Mammary epithelial cell (primary cell): ENCODE data around the gene SAMHD1.

Experiments used
- EZH2 ChIP-seq: IDR thresholded peaks from 2 replicates; pipeline ENCODE4 v1.6.1; 2012; ENCODE audit warnings: low read length, inconsistent platforms, borderline replicate concordance
- TF ChIP-seq, protein P1 (sequence below), 2 donors: IDR thresholded peaks in 1 of 2; conservative IDR thresholded peaks in 1 of 2; 2 replicates each; pipeline ENCODE4 v1.5.1; 2011 to 2012; ENCODE audit warnings: inconsistent platforms in 2 of 2, low read length in 2 of 2, mild to moderate bottlenecking in 2 of 2, control low read depth in 1 of 2, low read depth in 1 of 2; ENCODE audit not compliant: insufficient read depth in 1 of 2; ENCODE audit errors: extremely low read depth in 1 of 2

DNA sequence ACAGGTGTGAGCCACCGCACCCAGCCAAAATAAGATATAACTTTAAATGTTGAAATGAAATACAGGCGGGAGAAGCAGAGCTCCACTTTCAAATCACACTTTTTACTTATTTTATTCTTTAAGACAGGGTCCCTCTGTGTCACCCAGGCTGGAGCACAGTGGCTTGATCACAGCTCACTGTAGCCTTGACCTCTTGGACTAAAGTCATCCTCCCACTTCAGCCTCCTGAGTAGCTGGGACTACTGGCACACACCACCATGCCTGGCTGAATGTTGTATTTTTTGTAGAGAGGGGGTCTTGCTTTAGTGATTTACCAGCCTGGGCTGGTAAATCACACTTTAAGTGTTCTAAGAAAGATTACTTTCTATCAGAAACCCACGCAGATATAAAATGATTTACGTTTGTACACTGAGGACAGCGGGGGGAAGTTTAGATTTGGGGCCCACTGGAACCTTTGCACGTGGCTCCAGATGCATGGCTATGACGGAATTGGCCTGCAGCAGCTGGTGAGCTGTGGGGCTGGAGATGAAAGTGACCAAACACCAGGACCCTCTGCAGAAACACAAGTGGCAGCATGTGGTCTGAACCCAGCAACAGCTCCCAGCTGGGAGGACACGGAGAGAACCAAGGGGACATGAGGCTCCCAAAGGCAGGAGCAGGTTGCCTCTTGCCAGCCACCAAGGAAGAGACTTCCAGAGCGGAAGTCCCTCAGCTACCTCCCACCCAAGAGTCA lies 102.0 kb downstream of the SAMHD1 start:
- TF ChIP-seq, protein P1, sequence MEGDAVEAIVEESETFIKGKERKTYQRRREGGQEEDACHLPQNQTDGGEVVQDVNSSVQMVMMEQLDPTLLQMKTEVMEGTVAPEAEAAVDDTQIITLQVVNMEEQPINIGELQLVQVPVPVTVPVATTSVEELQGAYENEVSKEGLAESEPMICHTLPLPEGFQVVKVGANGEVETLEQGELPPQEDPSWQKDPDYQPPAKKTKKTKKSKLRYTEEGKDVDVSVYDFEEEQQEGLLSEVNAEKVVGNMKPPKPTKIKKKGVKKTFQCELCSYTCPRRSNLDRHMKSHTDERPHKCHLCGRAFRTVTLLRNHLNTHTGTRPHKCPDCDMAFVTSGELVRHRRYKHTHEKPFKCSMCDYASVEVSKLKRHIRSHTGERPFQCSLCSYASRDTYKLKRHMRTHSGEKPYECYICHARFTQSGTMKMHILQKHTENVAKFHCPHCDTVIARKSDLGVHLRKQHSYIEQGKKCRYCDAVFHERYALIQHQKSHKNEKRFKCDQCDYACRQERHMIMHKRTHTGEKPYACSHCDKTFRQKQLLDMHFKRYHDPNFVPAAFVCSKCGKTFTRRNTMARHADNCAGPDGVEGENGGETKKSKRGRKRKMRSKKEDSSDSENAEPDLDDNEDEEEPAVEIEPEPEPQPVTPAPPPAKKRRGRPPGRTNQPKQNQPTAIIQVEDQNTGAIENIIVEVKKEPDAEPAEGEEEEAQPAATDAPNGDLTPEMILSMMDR (conservative IDR thresholded peaks at IDR 0.05 in 1 of 2, IDR thresholded peaks at IDR 0.05 in 1 of 2; ENCODE audit: extremely low read depth in 1 of 2, insufficient read depth in 1 of 2, low read depth in 1 of 2, low read length in 2 of 2) = no peak
- TF ChIP-seq EZH2 = no peak
